Parathyroid adenoma (tissue), 2 donors: Measurements from ENCODE around the gene SORBS1.

Source experiments
- H2AFZ ChIP-seq: fragments of 300-600 bp; sonication (generic); one replicate; pipeline ENCODE4 v1.7.0; 2017; ENCODE audit warnings: antibody characterized with exemption, mild to moderate bottlenecking
- H3K27ac ChIP-seq: fragments of 300-600 bp; sonication (generic); one replicate; pipeline ENCODE4 v1.7.0; 2017
- H3K27me3 ChIP-seq: fragments of 300-600 bp; sonication (generic); one replicate; pipeline ENCODE4 v1.7.0; 2017; ENCODE audit warnings: low read length; ENCODE audit not compliant: control insufficient read depth, insufficient read depth
- H3K36me3 ChIP-seq: fragments of 300-600 bp; sonication (generic); one replicate; pipeline ENCODE4 v1.7.0; 2017; ENCODE audit warnings: low read length; ENCODE audit not compliant: control insufficient read depth, insufficient read depth
- H3K4me1 ChIP-seq: fragments of 300-600 bp; sonication (generic); one replicate; pipeline ENCODE4 v1.7.0; 2017; ENCODE audit warnings: control low read depth
- H3K4me2 ChIP-seq: fragments of 300-600 bp; sonication (generic); one replicate; pipeline ENCODE4 v1.7.0; 2017; ENCODE audit warnings: low read length
- H3K4me3 ChIP-seq: fragments of 300-600 bp; sonication (generic); one replicate; pipeline ENCODE4 v1.7.0; 2017; ENCODE audit warnings: low read depth, low read length
- H3K79me2 ChIP-seq: fragments of 300-600 bp; sonication (generic); one replicate; pipeline ENCODE4 v1.7.0; 2017; ENCODE audit warnings: control low read depth
- H3K9ac ChIP-seq: fragments of 300-600 bp; sonication (generic); one replicate; pipeline ENCODE4 v1.7.0; 2017; ENCODE audit warnings: mild to moderate bottlenecking
- H3K9me3 ChIP-seq: fragments of 300-600 bp; sonication (generic); one replicate; pipeline ENCODE4 v1.7.0; 2017; ENCODE audit warnings: low read length; ENCODE audit not compliant: control insufficient read depth
- TF ChIP-seq, protein P1 (sequence below): fragments of 300-600 bp; sonication (generic); IDR thresholded peaks from one replicate; pipeline ENCODE4 v1.7.0; 2017; ENCODE audit warnings: antibody characterized with exemption, mild to moderate bottlenecking
- donor health status: primary hyperparathyroidism.

SORBS1 gene

GRCh38 chr10:95404864-95405263, 156.3 kb downstream of the SORBS1 start:
- peaks cover 3% of the 10 kb centered on the region for H3K79me2 ChIP-seq
- no peak overlapping the region for H3K27ac ChIP-seq
- H3K27me3 ChIP-seq, result no peaks in the 10 kb centered on the region
- no peak overlapping the region for H3K4me3 ChIP-seq
- H3K9ac ChIP-seq, result no peak overlapping the region
- H3K36me3 ChIP-seq, result no peaks in the 10 kb centered on the region
- TF ChIP-seq, protein P1, sequence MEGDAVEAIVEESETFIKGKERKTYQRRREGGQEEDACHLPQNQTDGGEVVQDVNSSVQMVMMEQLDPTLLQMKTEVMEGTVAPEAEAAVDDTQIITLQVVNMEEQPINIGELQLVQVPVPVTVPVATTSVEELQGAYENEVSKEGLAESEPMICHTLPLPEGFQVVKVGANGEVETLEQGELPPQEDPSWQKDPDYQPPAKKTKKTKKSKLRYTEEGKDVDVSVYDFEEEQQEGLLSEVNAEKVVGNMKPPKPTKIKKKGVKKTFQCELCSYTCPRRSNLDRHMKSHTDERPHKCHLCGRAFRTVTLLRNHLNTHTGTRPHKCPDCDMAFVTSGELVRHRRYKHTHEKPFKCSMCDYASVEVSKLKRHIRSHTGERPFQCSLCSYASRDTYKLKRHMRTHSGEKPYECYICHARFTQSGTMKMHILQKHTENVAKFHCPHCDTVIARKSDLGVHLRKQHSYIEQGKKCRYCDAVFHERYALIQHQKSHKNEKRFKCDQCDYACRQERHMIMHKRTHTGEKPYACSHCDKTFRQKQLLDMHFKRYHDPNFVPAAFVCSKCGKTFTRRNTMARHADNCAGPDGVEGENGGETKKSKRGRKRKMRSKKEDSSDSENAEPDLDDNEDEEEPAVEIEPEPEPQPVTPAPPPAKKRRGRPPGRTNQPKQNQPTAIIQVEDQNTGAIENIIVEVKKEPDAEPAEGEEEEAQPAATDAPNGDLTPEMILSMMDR, result no peak
- H3K4me2 ChIP-seq, result no peak overlapping the region
- no peak overlapping the region for H2AFZ ChIP-seq
- H3K4me1 ChIP-seq, result no peaks in the 10 kb centered on the region
- H3K9me3 ChIP-seq, result no peaks in the 10 kb centered on the region

DNA sequence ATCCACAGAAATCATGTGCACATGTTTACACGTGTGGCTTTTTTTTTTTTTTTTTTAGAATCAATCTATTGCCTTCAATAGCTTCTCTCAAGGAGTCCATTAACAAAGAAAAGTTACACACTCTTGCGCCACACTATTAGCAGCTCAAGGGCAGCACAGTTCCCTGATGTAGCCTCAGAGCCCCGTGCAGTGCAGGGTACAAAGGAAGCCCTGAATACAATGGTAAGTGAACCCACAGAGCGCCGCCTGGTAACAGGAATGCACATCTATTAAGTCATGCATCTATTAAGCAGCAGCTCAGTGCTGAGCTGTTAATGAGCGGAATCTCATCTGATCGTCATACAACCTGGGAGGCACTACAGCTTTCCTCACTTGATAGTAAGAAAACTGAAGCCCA, 156.7 kb downstream of the SORBS1 start:
- H2AFZ ChIP-seq, result no peak overlapping the region
- H3K36me3 ChIP-seq, result no peaks in the 10 kb centered on the region
- H3K4me3 ChIP-seq, result no peak overlapping the region
- H3K9me3 ChIP-seq, result no peaks in the 10 kb centered on the region
- TF ChIP-seq, protein P1, result no peak
- no peaks in the 10 kb centered on the region for H3K4me1 ChIP-seq
- H3K4me2 ChIP-seq, result no peak overlapping the region
- H3K27ac ChIP-seq, result no peak overlapping the region
- H3K9ac ChIP-seq, result no peak overlapping the region
- peaks cover 3% of the 10 kb centered on the region for H3K79me2 ChIP-seq
- H3K27me3 ChIP-seq, result no peaks in the 10 kb centered on the region

GRCh38 chr10:95403700-95404461, 157.3 kb downstream of the SORBS1 start:
- no peaks in the 10 kb centered on the region for H3K27me3 ChIP-seq
- TF ChIP-seq, protein P1, result no peak
- H3K4me2 ChIP-seq, result no peak overlapping the region
- no peak overlapping the region for H3K27ac ChIP-seq
- no peaks in the 10 kb centered on the region for H3K9me3 ChIP-seq
- H3K36me3 ChIP-seq, result no peaks in the 10 kb centered on the region
- no peak overlapping the region for H3K4me3 ChIP-seq
- no peak overlapping the region for H3K9ac ChIP-seq
- no peaks in the 10 kb centered on the region for H3K4me1 ChIP-seq
- peaks cover 3% of the 10 kb centered on the region for H3K79me2 ChIP-seq
- H2AFZ ChIP-seq, result no peak overlapping the region

GRCh38 chr10:95401704-95402469, 159.3 kb downstream of the SORBS1 start:
- H3K9me3 ChIP-seq, result no peaks in the 10 kb centered on the region
- no peak overlapping the region for H3K4me2 ChIP-seq
- H3K9ac ChIP-seq, result no peak overlapping the region
- H3K4me3 ChIP-seq, result no peak overlapping the region
- no peak overlapping the region for H3K27ac ChIP-seq
- no peaks in the 10 kb centered on the region for H3K4me1 ChIP-seq
- peaks cover 3% of the 10 kb centered on the region for H3K79me2 ChIP-seq
- H2AFZ ChIP-seq, result no peak overlapping the region
- no peaks in the 10 kb centered on the region for H3K36me3 ChIP-seq
- TF ChIP-seq, protein P1, result no peak
- no peaks in the 10 kb centered on the region for H3K27me3 ChIP-seq
